Liver (tissue), 9 donors: ENCODE results near the gene KIT. TPM values are rescaled to one million over a fixed set of nuclear protein-coding genes. Genes with fewer than 3 reads are reported as not detected.

ENCODE experiments used
- DNase-seq: peaks from one replicate; pipeline ENCODE4 v3.0.0-alpha.2; 2017; ENCODE audit warnings: low spot score
- H3K27ac ChIP-seq, 2 donors: one replicate each; pipeline ENCODE4 v1.7.0; 2013; ENCODE audit warnings: inconsistent platforms in 2 of 2, low read length in 2 of 2, control low read depth in 1 of 2, low read depth in 1 of 2, mild to moderate bottlenecking in 1 of 2
- H3K27me3 ChIP-seq, 4 donors: one replicate each; pipeline versions ENCODE4 v1.6.1 to v1.7.0; 2013; ENCODE audit warnings: low read length in 3 of 4, inconsistent platforms in 1 of 4, mild to moderate bottlenecking in 1 of 4, moderate library complexity in 1 of 4; ENCODE audit not compliant: control insufficient read depth in 4 of 4, insufficient read depth in 4 of 4
- H3K36me3 ChIP-seq, 4 donors: one replicate each; pipeline versions ENCODE4 v1.6.1 to v1.7.0; 2013; ENCODE audit warnings: low read length in 3 of 4, mild to moderate bottlenecking in 3 of 4, low read depth in 1 of 4, moderate library complexity in 1 of 4; ENCODE audit not compliant: control insufficient read depth in 4 of 4, insufficient read depth in 3 of 4
- H3K4me1 ChIP-seq, 4 donors: one replicate each; pipeline versions ENCODE4 v1.6.1 to v1.7.0; 2013; ENCODE audit warnings: low read length in 3 of 4, mild to moderate bottlenecking in 3 of 4, moderate library complexity in 1 of 4; ENCODE audit not compliant: control insufficient read depth in 4 of 4, insufficient read depth in 4 of 4
- H3K4me3 ChIP-seq, 3 donors: one replicate each; pipeline versions ENCODE4 v1.6.1 to v1.7.0; 2013; ENCODE audit warnings: low read length in 3 of 3, control low read depth in 1 of 3, low read depth in 1 of 3, mild to moderate bottlenecking in 1 of 3
- H3K9ac ChIP-seq, 2 donors: one replicate each; pipeline ENCODE4 v1.7.0; 2013; ENCODE audit warnings: low read length in 2 of 2, mild to moderate bottlenecking in 2 of 2, moderate library complexity in 2 of 2, control low read depth in 1 of 2, low read depth in 1 of 2
- H3K9me3 ChIP-seq, 4 donors: one replicate each; pipeline versions ENCODE4 v1.6.1 to v1.7.0; 2013; ENCODE audit warnings: low read length in 3 of 4; ENCODE audit not compliant: control insufficient read depth in 4 of 4
- EGR1 ChIP-seq, 2 donors: IDR thresholded peaks; 2 replicates each; pipeline ENCODE4 v1.6.1; 2016 to 2018; ENCODE audit warnings: antibody characterized with exemption in 2 of 2, low read depth in 2 of 2
- FOXA1 ChIP-seq: IDR thresholded peaks from 2 replicates; pipeline ENCODE4 v1.6.1; 2016; ENCODE audit warnings: antibody characterized with exemption
- FOXA2 ChIP-seq: IDR thresholded peaks from 2 replicates; pipeline ENCODE4 v1.6.1; 2016; ENCODE audit warnings: antibody characterized with exemption
- GABPA ChIP-seq, 2 donors: IDR thresholded peaks in 1 of 2; conservative IDR thresholded peaks in 1 of 2; 2 replicates each; pipeline ENCODE4 v1.6.1; 2016; ENCODE audit warnings: antibody characterized with exemption in 2 of 2, mild to moderate bottlenecking in 1 of 2, moderate library complexity in 1 of 2
- HNF4A ChIP-seq, 2 donors: conservative IDR thresholded peaks; 2 replicates each; pipeline ENCODE4 v1.6.1; 2016; ENCODE audit warnings: antibody characterized with exemption in 2 of 2, mild to moderate bottlenecking in 2 of 2
- HNF4G ChIP-seq: IDR thresholded peaks from 2 replicates; pipeline ENCODE4 v1.6.1; 2016; ENCODE audit warnings: antibody characterized with exemption
- JUND ChIP-seq, 2 donors: IDR thresholded peaks; 2 replicates each; pipeline ENCODE4 v1.6.1; 2016; ENCODE audit warnings: antibody characterized with exemption in 2 of 2
- NR2F2 ChIP-seq: IDR thresholded peaks from 2 replicates; pipeline ENCODE4 v1.6.1; 2016; ENCODE audit warnings: antibody characterized with exemption
- RAD21 ChIP-seq, 2 donors: IDR thresholded peaks; 2 replicates each; pipeline ENCODE4 v1.6.1; 2016; ENCODE audit warnings: antibody characterized with exemption in 2 of 2, mild to moderate bottlenecking in 2 of 2
- RXRA ChIP-seq, 2 donors: IDR thresholded peaks; 2 replicates each; pipeline ENCODE4 v1.6.1; 2017 to 2018; ENCODE audit warnings: antibody characterized with exemption in 2 of 2, mild to moderate bottlenecking in 1 of 2
- SP1 ChIP-seq: IDR thresholded peaks from 2 replicates; pipeline ENCODE4 v1.6.1; 2018; ENCODE audit warnings: antibody characterized with exemption, mild to moderate bottlenecking
- TAF1 ChIP-seq: conservative IDR thresholded peaks from 2 replicates; pipeline ENCODE4 v1.6.1; 2016; ENCODE audit warnings: antibody characterized with exemption, mild to moderate bottlenecking
- YY1 ChIP-seq: IDR thresholded peaks from 2 replicates; pipeline ENCODE4 v1.6.1; 2016; ENCODE audit warnings: antibody characterized with exemption, mild to moderate bottlenecking
- WGBS: extraction: QIAGEN DNeasy Blood & Tissue Kit; methylation state at CpG from one replicate; pipeline ENCODE4 v1.1.7; 2013; 5-methylcytosine and 5-hydroxymethylcytosine counted together
- polyA plus RNA-seq, 2 donors: library from polyadenylated mRNA; stranded (reverse) in 1 of 2; unstranded in 1 of 2; fragments of 200-250 nt in 1 of 2; fragments of >200 nt in 1 of 2; fragmentation: Nextera tagmentation in 1 of 2; extraction: Ambion mirVana in 1 of 2; gene quantifications; one replicate each; pipeline versions ENCODE4 v1.2.1 to v1.2.3, GENCODE V29; 2013 to 2015
- total RNA-seq, 2 donors: library from RNA; depleted of rRNA; stranded (reverse); fragments of >200 nt; gene quantifications; one replicate each; pipeline ENCODE4 v1.2.3, GENCODE V29; 2014
- TF ChIP-seq, protein P1 (sequence below): IDR thresholded peaks from 2 replicates; pipeline ENCODE4 v1.6.1; 2016; ENCODE audit warnings: antibody characterized with exemption, mild to moderate bottlenecking
- TF ChIP-seq, protein P2 (sequence below): IDR thresholded peaks from 2 replicates; pipeline ENCODE4 v1.6.1; 2016; ENCODE audit warnings: antibody characterized with exemption
- TF ChIP-seq, protein P3 (sequence below): IDR thresholded peaks from 2 replicates; pipeline ENCODE4 v1.6.1; 2016; ENCODE audit warnings: antibody characterized with exemption
- TF ChIP-seq, protein P4 (sequence below): fragments of 150-350 bp; IDR thresholded peaks from 2 replicates; pipeline ENCODE4 v1.5.1; 2017; ENCODE audit warnings: improper control_type of control experiment, low read depth, low read length; ENCODE audit not compliant: missing input control
- TF ChIP-seq, protein P5 (sequence below): IDR thresholded peaks from 2 replicates; pipeline ENCODE4 v1.6.1; 2016; ENCODE audit warnings: antibody characterized with exemption
- donor health status: healthy.
- donor health status: healthy.
- donor health status: healthy.
- donor health status: healthy.
- donor health status: healthy.

Gene KIT
- total and polyA plus RNA-seq, 4 donors = 0.06 to 5.5 (median 0.96) TPM

DNA sequence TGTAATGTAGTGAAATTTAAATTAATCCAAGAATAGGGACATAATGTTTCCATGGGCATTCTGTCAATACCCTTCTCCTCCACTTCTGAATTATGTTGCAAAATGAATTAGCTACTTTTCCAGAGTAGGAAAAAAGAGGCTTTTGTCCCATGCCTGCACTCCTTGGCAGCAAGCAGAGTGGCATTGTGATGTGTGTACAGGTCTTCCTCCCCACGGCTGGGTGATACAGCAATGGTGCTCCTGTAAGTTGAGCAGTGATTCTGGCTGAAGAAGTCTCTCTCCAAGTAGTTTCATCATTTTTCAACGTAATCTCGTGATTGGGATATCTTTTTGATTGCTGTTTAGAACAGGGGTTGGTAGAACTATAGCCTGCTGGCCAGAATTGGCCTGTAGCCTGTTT, 59.9 kb downstream of the KIT start:
- Histone ChIP-seq H3K27ac (no peak overlapping the region), H3K9ac (no peak overlapping the region)
- 78% methylated on average over 3 of the region's 3 CpGs for whole genome bisulfite sequencing

DNA sequence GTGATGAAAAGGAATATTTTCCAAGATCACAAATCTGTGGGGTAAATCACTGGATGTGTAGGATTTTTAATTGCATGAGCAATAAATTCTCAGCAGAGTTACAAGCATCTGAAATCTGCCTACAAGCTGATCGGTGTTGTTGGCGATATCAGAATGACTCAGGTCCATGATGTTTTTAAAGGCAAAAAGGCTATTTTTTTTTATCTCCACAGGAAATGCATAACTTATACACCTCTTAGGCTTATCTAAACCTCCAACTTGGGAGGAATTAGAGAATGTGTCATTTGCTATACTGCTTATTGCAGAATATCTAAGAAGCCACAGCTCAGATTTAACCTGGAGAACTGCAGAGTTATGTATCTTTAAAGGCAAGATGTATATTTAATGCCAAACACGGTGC, 61.6 kb downstream of the KIT start:
- DNase-seq = no peak
- H3K27ac ChIP-seq = no peak overlapping the region
- H3K4me1 ChIP-seq = no peaks in the 10 kb centered on the region
- H3K36me3 ChIP-seq = no peaks in the 10 kb centered on the region
- WGBS = 87% methylated on average over 3 of the region's 3 CpGs
- H3K9me3 ChIP-seq = no peaks in the 10 kb centered on the region
- no peaks in the 10 kb centered on the region for H3K27me3 ChIP-seq
- no peak overlapping the region for H3K4me3 ChIP-seq
- no peak overlapping the region for H3K9ac ChIP-seq
- TF ChIP-seq NR2F2 (no peak), SP1 (no peak), EGR1 (IDR thresholded peaks at IDR 0.05; ENCODE audit: low read depth in 2 of 2) (no peak), HNF4A (conservative IDR thresholded peaks at IDR 0.05) (no peak), GABPA (IDR thresholded peaks at IDR 0.05 in 1 of 2, conservative IDR thresholded peaks at IDR 0.05 in 1 of 2) (no peak), YY1 (no peak), JUND (IDR thresholded peaks at IDR 0.05) (no peak), RXRA (IDR thresholded peaks at IDR 0.05) (no peak), FOXA2 (no peak), TAF1 (no peak), HNF4G (no peak)
- TF ChIP-seq, protein P1, sequence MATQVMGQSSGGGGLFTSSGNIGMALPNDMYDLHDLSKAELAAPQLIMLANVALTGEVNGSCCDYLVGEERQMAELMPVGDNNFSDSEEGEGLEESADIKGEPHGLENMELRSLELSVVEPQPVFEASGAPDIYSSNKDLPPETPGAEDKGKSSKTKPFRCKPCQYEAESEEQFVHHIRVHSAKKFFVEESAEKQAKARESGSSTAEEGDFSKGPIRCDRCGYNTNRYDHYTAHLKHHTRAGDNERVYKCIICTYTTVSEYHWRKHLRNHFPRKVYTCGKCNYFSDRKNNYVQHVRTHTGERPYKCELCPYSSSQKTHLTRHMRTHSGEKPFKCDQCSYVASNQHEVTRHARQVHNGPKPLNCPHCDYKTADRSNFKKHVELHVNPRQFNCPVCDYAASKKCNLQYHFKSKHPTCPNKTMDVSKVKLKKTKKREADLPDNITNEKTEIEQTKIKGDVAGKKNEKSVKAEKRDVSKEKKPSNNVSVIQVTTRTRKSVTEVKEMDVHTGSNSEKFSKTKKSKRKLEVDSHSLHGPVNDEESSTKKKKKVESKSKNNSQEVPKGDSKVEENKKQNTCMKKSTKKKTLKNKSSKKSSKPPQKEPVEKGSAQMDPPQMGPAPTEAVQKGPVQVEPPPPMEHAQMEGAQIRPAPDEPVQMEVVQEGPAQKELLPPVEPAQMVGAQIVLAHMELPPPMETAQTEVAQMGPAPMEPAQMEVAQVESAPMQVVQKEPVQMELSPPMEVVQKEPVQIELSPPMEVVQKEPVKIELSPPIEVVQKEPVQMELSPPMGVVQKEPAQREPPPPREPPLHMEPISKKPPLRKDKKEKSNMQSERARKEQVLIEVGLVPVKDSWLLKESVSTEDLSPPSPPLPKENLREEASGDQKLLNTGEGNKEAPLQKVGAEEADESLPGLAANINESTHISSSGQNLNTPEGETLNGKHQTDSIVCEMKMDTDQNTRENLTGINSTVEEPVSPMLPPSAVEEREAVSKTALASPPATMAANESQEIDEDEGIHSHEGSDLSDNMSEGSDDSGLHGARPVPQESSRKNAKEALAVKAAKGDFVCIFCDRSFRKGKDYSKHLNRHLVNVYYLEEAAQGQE = no peak
- TF ChIP-seq, protein P2, sequence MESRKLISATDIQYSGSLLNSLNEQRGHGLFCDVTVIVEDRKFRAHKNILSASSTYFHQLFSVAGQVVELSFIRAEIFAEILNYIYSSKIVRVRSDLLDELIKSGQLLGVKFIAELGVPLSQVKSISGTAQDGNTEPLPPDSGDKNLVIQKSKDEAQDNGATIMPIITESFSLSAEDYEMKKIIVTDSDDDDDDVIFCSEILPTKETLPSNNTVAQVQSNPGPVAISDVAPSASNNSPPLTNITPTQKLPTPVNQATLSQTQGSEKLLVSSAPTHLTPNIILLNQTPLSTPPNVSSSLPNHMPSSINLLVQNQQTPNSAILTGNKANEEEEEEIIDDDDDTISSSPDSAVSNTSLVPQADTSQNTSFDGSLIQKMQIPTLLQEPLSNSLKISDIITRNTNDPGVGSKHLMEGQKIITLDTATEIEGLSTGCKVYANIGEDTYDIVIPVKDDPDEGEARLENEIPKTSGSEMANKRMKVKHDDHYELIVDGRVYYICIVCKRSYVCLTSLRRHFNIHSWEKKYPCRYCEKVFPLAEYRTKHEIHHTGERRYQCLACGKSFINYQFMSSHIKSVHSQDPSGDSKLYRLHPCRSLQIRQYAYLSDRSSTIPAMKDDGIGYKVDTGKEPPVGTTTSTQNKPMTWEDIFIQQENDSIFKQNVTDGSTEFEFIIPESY = no peak

More for the DNA sequence above, 59.9 kb downstream of the KIT start:
- Histone ChIP-seq H3K36me3 (no peaks in the 10 kb centered on the region), H3K4me1 (no peaks in the 10 kb centered on the region), H3K9me3 (no peaks in the 10 kb centered on the region), H3K4me3 (no peak overlapping the region), H3K27me3 (no peaks in the 10 kb centered on the region)
- DNase-seq = no peak
- TF ChIP-seq RAD21 (IDR thresholded peaks at IDR 0.05) (no peak), EGR1 (IDR thresholded peaks at IDR 0.05; ENCODE audit: low read depth in 2 of 2) (no peak), FOXA1 (no peak), NR2F2 (no peak), FOXA2 (no peak), GABPA (IDR thresholded peaks at IDR 0.05 in 1 of 2, conservative IDR thresholded peaks at IDR 0.05 in 1 of 2) (no peak), YY1 (no peak), TAF1 (no peak), SP1 (no peak)
- TF ChIP-seq, protein P3, sequence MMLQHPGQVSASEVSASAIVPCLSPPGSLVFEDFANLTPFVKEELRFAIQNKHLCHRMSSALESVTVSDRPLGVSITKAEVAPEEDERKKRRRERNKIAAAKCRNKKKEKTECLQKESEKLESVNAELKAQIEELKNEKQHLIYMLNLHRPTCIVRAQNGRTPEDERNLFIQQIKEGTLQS = no peak
- TF ChIP-seq, protein P1 = no peak
- TF ChIP-seq, protein P4, sequence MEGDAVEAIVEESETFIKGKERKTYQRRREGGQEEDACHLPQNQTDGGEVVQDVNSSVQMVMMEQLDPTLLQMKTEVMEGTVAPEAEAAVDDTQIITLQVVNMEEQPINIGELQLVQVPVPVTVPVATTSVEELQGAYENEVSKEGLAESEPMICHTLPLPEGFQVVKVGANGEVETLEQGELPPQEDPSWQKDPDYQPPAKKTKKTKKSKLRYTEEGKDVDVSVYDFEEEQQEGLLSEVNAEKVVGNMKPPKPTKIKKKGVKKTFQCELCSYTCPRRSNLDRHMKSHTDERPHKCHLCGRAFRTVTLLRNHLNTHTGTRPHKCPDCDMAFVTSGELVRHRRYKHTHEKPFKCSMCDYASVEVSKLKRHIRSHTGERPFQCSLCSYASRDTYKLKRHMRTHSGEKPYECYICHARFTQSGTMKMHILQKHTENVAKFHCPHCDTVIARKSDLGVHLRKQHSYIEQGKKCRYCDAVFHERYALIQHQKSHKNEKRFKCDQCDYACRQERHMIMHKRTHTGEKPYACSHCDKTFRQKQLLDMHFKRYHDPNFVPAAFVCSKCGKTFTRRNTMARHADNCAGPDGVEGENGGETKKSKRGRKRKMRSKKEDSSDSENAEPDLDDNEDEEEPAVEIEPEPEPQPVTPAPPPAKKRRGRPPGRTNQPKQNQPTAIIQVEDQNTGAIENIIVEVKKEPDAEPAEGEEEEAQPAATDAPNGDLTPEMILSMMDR = no peak
- TF ChIP-seq, protein P5, sequence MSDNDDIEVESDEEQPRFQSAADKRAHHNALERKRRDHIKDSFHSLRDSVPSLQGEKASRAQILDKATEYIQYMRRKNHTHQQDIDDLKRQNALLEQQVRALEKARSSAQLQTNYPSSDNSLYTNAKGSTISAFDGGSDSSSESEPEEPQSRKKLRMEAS = no peak
